ENCODE results near the gene INPP5A. TPM values are rescaled to one million over a fixed set of nuclear protein-coding genes. Genes with fewer than 3 reads are reported as not detected.
"Not testable (repeated sequence)": the region's sequence is repeated elsewhere in the genome, so short reads cannot be mapped to it uniquely, and the experiment has no call there.

Gene INPP5A
- total RNA-seq, 1 donor from 2014 or later = 29.5 TPM

- DNase-seq (ENCODE audit: low read depth) = peak; percentile 23
- FAIRE-seq = peak; percentile 55
- Histone ChIP-seq H3K4me3 (ENCODE audit: low read depth, low read length) (no peak overlapping the region), H3K36me3 (ENCODE audit: control insufficient read depth, insufficient read depth, low read length) (peaks cover 8% of the 10 kb centered on the region), H3K27me3 (ENCODE audit: control insufficient read depth, insufficient read depth, low read length) (no peaks in the 10 kb centered on the region)
- no peak for TF ChIP-seq CTCF (IDR thresholded peaks at IDR 0.05; ENCODE audit: insufficient read depth, low read length, severe bottlenecking)
Measured at GRCh38 chr10:132702601-132703418, 165.2 kb downstream of the INPP5A start.

GRCh38 chr10:132703419-132704007 lies 165.9 kb downstream of the INPP5A start:
- FAIRE-seq (no peak), DNase-seq (ENCODE audit: low read depth) (no peak)
- no peaks in the 10 kb centered on the region for H3K27me3 ChIP-seq (ENCODE audit: control insufficient read depth, insufficient read depth, low read length)
- H3K36me3 ChIP-seq (ENCODE audit: control insufficient read depth, insufficient read depth, low read length) = peaks cover 6% of the 10 kb centered on the region
- no peak overlapping the region for H3K4me3 ChIP-seq (ENCODE audit: low read depth, low read length)
- no peak for TF ChIP-seq CTCF (IDR thresholded peaks at IDR 0.05; ENCODE audit: insufficient read depth, low read length, severe bottlenecking)

- Histone ChIP-seq H3K27me3 (ENCODE audit: control insufficient read depth, insufficient read depth, low read length) (no peaks in the 10 kb centered on the region), H3K4me3 (ENCODE audit: low read depth, low read length) (no peak overlapping the region), H3K36me3 (ENCODE audit: control insufficient read depth, insufficient read depth, low read length) (peaks cover 7% of the 10 kb centered on the region)
- TF ChIP-seq CTCF (IDR thresholded peaks at IDR 0.05; ENCODE audit: insufficient read depth, low read length, severe bottlenecking) = no peak
- FAIRE-seq (no peak), DNase-seq (ENCODE audit: low read depth) (no peak)
Measured at GRCh38 chr10:132704008-132704814, 166.6 kb downstream of the INPP5A start.

GRCh38 chr10:132704815-132705064 lies 167.2 kb downstream of the INPP5A start:
- not testable (repeated sequence) for H3K27me3 ChIP-seq (ENCODE audit: control insufficient read depth, insufficient read depth, low read length); H3K4me3 ChIP-seq (ENCODE audit: low read depth, low read length); DNase-seq (ENCODE audit: low read depth); H3K36me3 ChIP-seq (ENCODE audit: control insufficient read depth, insufficient read depth, low read length); FAIRE-seq

- TF ChIP-seq CTCF (IDR thresholded peaks at IDR 0.05; ENCODE audit: insufficient read depth, low read length, severe bottlenecking) = no peak
- H3K36me3 ChIP-seq (ENCODE audit: control insufficient read depth, insufficient read depth, low read length) = peaks cover 5% of the 10 kb centered on the region
- FAIRE-seq = no peak
- DNase-seq (ENCODE audit: low read depth) = no peak
- no peaks in the 10 kb centered on the region for H3K27me3 ChIP-seq (ENCODE audit: control insufficient read depth, insufficient read depth, low read length)
- no peak overlapping the region for H3K4me3 ChIP-seq (ENCODE audit: low read depth, low read length)
Measured at GRCh38 chr10:132705173-132705572, 167.6 kb downstream of the INPP5A start.

- DNase-seq (ENCODE audit: low read depth) = no peak
- no peak for TF ChIP-seq CTCF (IDR thresholded peaks at IDR 0.05; ENCODE audit: insufficient read depth, low read length, severe bottlenecking)
- Histone ChIP-seq H3K4me3 (ENCODE audit: low read depth, low read length) (no peak overlapping the region), H3K36me3 (ENCODE audit: control insufficient read depth, insufficient read depth, low read length) (peaks cover 5% of the 10 kb centered on the region), H3K27me3 (ENCODE audit: control insufficient read depth, insufficient read depth, low read length) (no peaks in the 10 kb centered on the region)
- no peak for FAIRE-seq
Measured at GRCh38 chr10:132705943-132706342, 168.4 kb downstream of the INPP5A start.

All from bronchial epithelial cell (primary cell).